ENCODE measurements around the gene TNIP3. TPM values are rescaled to one million over a fixed set of nuclear protein-coding genes. Genes with fewer than 3 reads are reported as not detected.

Gene TNIP3
- total RNA-seq, 3 donors from 2014 or later = 0.73 TPM; not detected in 2

GRCh38 chr4:121127100-121127499 lies 37.0 kb downstream of the TNIP3 start:
- no peak for DNase-seq (ENCODE audit: low spot score in 2 of 2)
- Histone ChIP-seq H3K4me1 (no peaks in the 10 kb centered on the region), H3K9me3 (no peaks in the 10 kb centered on the region), H3K36me3 (no peaks in the 10 kb centered on the region), H3K27me3 (no peaks in the 10 kb centered on the region), H3K27ac (no peak overlapping the region), H3K4me3 (no peak overlapping the region)
- intact Hi-C loops (cut with DNase I; ENCODE audit: low total_unique reads) = loop anchor here (5.0 kb wide), 1 partner anchor 675 kb away; the partner anchor contains the start of gene EXOSC9
- TF ChIP-seq, protein P1, sequence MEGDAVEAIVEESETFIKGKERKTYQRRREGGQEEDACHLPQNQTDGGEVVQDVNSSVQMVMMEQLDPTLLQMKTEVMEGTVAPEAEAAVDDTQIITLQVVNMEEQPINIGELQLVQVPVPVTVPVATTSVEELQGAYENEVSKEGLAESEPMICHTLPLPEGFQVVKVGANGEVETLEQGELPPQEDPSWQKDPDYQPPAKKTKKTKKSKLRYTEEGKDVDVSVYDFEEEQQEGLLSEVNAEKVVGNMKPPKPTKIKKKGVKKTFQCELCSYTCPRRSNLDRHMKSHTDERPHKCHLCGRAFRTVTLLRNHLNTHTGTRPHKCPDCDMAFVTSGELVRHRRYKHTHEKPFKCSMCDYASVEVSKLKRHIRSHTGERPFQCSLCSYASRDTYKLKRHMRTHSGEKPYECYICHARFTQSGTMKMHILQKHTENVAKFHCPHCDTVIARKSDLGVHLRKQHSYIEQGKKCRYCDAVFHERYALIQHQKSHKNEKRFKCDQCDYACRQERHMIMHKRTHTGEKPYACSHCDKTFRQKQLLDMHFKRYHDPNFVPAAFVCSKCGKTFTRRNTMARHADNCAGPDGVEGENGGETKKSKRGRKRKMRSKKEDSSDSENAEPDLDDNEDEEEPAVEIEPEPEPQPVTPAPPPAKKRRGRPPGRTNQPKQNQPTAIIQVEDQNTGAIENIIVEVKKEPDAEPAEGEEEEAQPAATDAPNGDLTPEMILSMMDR (IDR thresholded peaks at IDR 0.05) = no peak
- no peak for TF ChIP-seq POLR2AphosphoS5 (IDR thresholded peaks at IDR 0.05)
- TF ChIP-seq POLR2A (IDR thresholded peaks at IDR 0.05) = no peak

- no peaks in the 10 kb centered on the region for H3K9me3 ChIP-seq
These were observed 37.6 kb downstream of the TNIP3 start for GRCh38 chr4:121126449-121127006.

GRCh38 chr4:121125498-121125885 lies 38.6 kb downstream of the TNIP3 start:
- Histone ChIP-seq H3K4me3 (no peak overlapping the region), H3K27ac (no peak overlapping the region), H3K36me3 (no peaks in the 10 kb centered on the region), H3K9me3 (no peaks in the 10 kb centered on the region), H3K27me3 (no peaks in the 10 kb centered on the region), H3K4me1 (no peaks in the 10 kb centered on the region)
- intact Hi-C loops (cut with DNase I; ENCODE audit: low total_unique reads) = loop anchor here (5.0 kb wide), 1 partner anchor 677 kb away; the partner anchor contains the start of gene EXOSC9
- TF ChIP-seq POLR2A (IDR thresholded peaks at IDR 0.05) (no peak), POLR2AphosphoS5 (IDR thresholded peaks at IDR 0.05) (no peak)
- TF ChIP-seq, protein P1 (IDR thresholded peaks at IDR 0.05) = no peak
- no peak for DNase-seq (ENCODE audit: low spot score in 2 of 2)

More at GRCh38 chr4:121126449-121127006, 37.6 kb downstream of the TNIP3 start:
- Histone ChIP-seq H3K4me3 (no peak overlapping the region), H3K4me1 (no peaks in the 10 kb centered on the region), H3K27ac (no peak overlapping the region), H3K36me3 (no peaks in the 10 kb centered on the region), H3K27me3 (no peaks in the 10 kb centered on the region)
- DNase-seq (ENCODE audit: low spot score in 2 of 2) = no peak
- intact Hi-C loops (cut with DNase I; ENCODE audit: low total_unique reads) = loop anchor here (5.0 kb wide), 1 partner anchor 676 kb away; the partner anchor contains the start of gene EXOSC9
- no peak for TF ChIP-seq POLR2A (IDR thresholded peaks at IDR 0.05)
- TF ChIP-seq POLR2AphosphoS5 (IDR thresholded peaks at IDR 0.05) = no peak
- TF ChIP-seq, protein P1 (IDR thresholded peaks at IDR 0.05) = no peak

- H3K9me3 ChIP-seq = no peaks in the 10 kb centered on the region
- H3K27me3 ChIP-seq = no peaks in the 10 kb centered on the region
- no peak for DNase-seq (ENCODE audit: low spot score in 2 of 2)
- no peaks in the 10 kb centered on the region for H3K36me3 ChIP-seq
- TF ChIP-seq POLR2A (IDR thresholded peaks at IDR 0.05) (no peak), POLR2AphosphoS5 (IDR thresholded peaks at IDR 0.05) (no peak)
- TF ChIP-seq, protein P1 (IDR thresholded peaks at IDR 0.05) = no peak
- H3K4me3 ChIP-seq = no peak overlapping the region
- no peaks in the 10 kb centered on the region for H3K4me1 ChIP-seq
- H3K27ac ChIP-seq = no peak overlapping the region
- intact Hi-C loops (cut with DNase I; ENCODE audit: low total_unique reads) = no loop called here
These were observed 41.5 kb downstream of the TNIP3 start for GRCh38 chr4:121122661-121123060.

GRCh38 chr4:121119715-121120114 lies 44.4 kb downstream of the TNIP3 start:
- intact Hi-C loops (cut with DNase I; ENCODE audit: low total_unique reads) = no loop called here
- no peak overlapping the region for H3K27ac ChIP-seq
- no peaks in the 10 kb centered on the region for H3K9me3 ChIP-seq
- no peaks in the 10 kb centered on the region for H3K4me1 ChIP-seq
- TF ChIP-seq POLR2A (IDR thresholded peaks at IDR 0.05) (no peak), POLR2AphosphoS5 (IDR thresholded peaks at IDR 0.05) (no peak)
- no peak for DNase-seq (ENCODE audit: low spot score in 2 of 2)
- H3K27me3 ChIP-seq = no peaks in the 10 kb centered on the region
- no peak overlapping the region for H3K4me3 ChIP-seq
- no peaks in the 10 kb centered on the region for H3K36me3 ChIP-seq
